HG03039 (cell line): ENCODE measurements around the gene SEMA6A.
"Not testable (repeated sequence)": the region's sequence is repeated elsewhere in the genome, so short reads cannot be mapped to it uniquely, and the experiment has no call there.

Experiments
- ATAC-seq: cut with Tn5 transposase; IDR thresholded peaks from one replicate; pipeline ENCODE4 v1.9.1; 2021; ENCODE audit warnings: mild to moderate bottlenecking, moderate library complexity; ENCODE audit not compliant: unreplicated experiment

The SEMA6A gene

GRCh38 chr5:116554764-116555163 lies 19.9 kb downstream of the SEMA6A start:
- ATAC-seq, result no peak

- ATAC-seq, result no peak
Measured at GRCh38 chr5:116553366-116553765, 21.3 kb downstream of the SEMA6A start.

- ATAC-seq, result no peak
Measured at GRCh38 chr5:116550082-116550481, 24.5 kb downstream of the SEMA6A start.

- no peak for ATAC-seq
Measured at GRCh38 chr5:116546743-116547124, 27.9 kb downstream of the SEMA6A start.

- ATAC-seq, result no peak
Measured at GRCh38 chr5:116546033-116546742, 28.4 kb downstream of the SEMA6A start.

GRCh38 chr5:116545465-116545864 lies 29.2 kb downstream of the SEMA6A start:
- not testable (repeated sequence) for ATAC-seq

GRCh38 chr5:116544531-116545241 lies 29.9 kb downstream of the SEMA6A start:
- ATAC-seq, result no peak

- no peak for ATAC-seq
Measured at GRCh38 chr5:116543501-116543900, 31.1 kb downstream of the SEMA6A start.

- no peak for ATAC-seq
Measured at GRCh38 chr5:116542619-116543018, 32.0 kb downstream of the SEMA6A start.

- no peak for ATAC-seq
Measured at GRCh38 chr5:116539222-116539621, 35.4 kb downstream of the SEMA6A start.

- no peak for ATAC-seq
Measured at GRCh38 chr5:116536316-116537083, 38.1 kb downstream of the SEMA6A start.

GRCh38 chr5:116534964-116535651 lies 39.5 kb downstream of the SEMA6A start:
- ATAC-seq, result no peak

- ATAC-seq, result no peak
Measured at GRCh38 chr5:116532762-116533525, 41.7 kb downstream of the SEMA6A start.

- no peak for ATAC-seq
Measured at GRCh38 chr5:116531635-116532034, 43.0 kb downstream of the SEMA6A start.

GRCh38 chr5:116531117-116531516 lies 43.5 kb downstream of the SEMA6A start:
- ATAC-seq, result no peak

- ATAC-seq, result no peak
Measured at GRCh38 chr5:116530276-116530675, 44.3 kb downstream of the SEMA6A start.

- ATAC-seq, result no peak
Measured at GRCh38 chr5:116529615-116530014, 45.0 kb downstream of the SEMA6A start.

GRCh38 chr5:116528519-116529234 lies 45.9 kb downstream of the SEMA6A start:
- ATAC-seq, result no peak

GRCh38 chr5:116527582-116527981 lies 47.0 kb downstream of the SEMA6A start:
- ATAC-seq, result no peak

- ATAC-seq, result no peak
Measured at GRCh38 chr5:116525674-116526073, 48.9 kb downstream of the SEMA6A start.
